Measurements from ENCODE around the gene MYO7B.

The MYO7B gene

DNA sequence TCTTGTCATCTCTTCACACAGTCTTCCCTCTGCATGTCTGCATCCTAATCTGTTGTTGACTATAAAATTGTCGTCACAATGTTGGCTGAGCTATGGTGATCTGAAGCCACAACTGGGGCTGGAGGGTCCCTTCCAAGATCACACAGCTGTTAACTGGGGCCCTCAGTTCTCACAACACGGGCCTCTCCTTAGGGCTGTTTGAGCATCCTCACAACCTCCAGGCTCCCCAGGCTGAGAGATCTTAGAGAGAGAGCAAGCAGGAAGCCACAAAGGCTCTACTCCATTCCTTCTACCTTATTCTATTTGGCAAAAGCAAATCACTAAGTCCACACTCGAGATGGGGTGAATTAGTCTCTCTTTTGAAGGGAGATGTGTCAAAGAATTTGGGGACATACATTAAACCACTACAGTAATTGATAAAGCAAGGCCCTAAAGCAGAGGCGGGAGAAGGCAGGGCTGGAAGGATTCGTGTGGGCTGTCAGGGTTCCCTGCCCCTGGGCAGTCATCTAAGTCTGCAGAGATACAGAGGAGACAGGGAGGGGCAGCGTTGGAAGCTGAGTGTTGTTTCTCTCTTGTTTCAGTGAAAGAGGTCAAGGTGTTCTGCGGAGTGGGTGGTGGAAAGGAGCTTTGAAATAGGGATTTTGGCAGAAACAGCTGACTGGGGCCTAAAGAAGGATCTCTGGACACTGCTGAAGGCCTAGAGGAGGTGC lies 15.9 kb downstream of the MYO7B start:
- H3K9ac ChIP-seq (ENCODE audit: low read length in 2 of 2) = no peak overlapping the region
- no peaks in the 10 kb centered on the region for H3K9me3 ChIP-seq (ENCODE audit: control insufficient read depth in 2 of 2, low read length in 2 of 2)
- peaks cover 2 to 3% of the 10 kb centered on the region in 2 donors for H3K27me3 ChIP-seq (ENCODE audit: control insufficient read depth in 1 of 2, insufficient read depth in 2 of 2, low read length in 2 of 2)
- no peaks in the 10 kb centered on the region for H3K36me3 ChIP-seq (ENCODE audit: control insufficient read depth in 2 of 2, insufficient read depth in 2 of 2, low read length in 2 of 2)
- H3K27ac ChIP-seq (ENCODE audit: low read length) = no peak overlapping the region
- H3K4me1 ChIP-seq (ENCODE audit: control insufficient read depth, insufficient read depth, low read length) = no peaks in the 10 kb centered on the region
- H3K4me3 ChIP-seq (ENCODE audit: low read length in 2 of 2) = no peak overlapping the region

DNA sequence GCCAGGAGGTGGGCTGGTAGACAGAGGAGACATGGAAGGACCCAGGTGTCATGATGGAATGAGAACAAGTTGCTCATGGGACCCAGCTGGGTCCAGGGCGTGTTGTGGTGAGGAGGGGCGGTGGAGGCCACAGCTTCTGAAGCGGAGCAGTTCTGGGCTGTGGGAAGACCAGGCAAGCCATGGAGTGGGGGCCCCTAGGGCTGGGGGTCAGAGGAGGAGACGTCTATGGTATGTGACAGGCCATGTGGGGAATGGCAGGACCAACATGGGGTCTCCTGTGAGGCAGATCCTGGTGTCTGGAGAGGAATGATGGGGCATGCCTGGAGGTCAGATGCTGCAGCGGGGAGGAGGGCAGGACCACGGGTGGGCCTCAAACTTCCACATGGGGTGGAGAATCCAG lies 16.9 kb downstream of the MYO7B start:
- no peak overlapping the region for H3K27ac ChIP-seq (ENCODE audit: low read length)
- H3K9ac ChIP-seq (ENCODE audit: low read length in 2 of 2) = no peak overlapping the region
- no peaks in the 10 kb centered on the region for H3K4me1 ChIP-seq (ENCODE audit: control insufficient read depth, insufficient read depth, low read length)
- H3K4me3 ChIP-seq (ENCODE audit: low read length in 2 of 2) = no peak overlapping the region
- H3K36me3 ChIP-seq (ENCODE audit: control insufficient read depth in 2 of 2, insufficient read depth in 2 of 2, low read length in 2 of 2) = no peaks in the 10 kb centered on the region
- H3K27me3 ChIP-seq (ENCODE audit: control insufficient read depth in 1 of 2, insufficient read depth in 2 of 2, low read length in 2 of 2) = peaks cover 2 to 3% of the 10 kb centered on the region in 2 donors
- H3K9me3 ChIP-seq (ENCODE audit: control insufficient read depth in 2 of 2, low read length in 2 of 2) = no peaks in the 10 kb centered on the region

DNA sequence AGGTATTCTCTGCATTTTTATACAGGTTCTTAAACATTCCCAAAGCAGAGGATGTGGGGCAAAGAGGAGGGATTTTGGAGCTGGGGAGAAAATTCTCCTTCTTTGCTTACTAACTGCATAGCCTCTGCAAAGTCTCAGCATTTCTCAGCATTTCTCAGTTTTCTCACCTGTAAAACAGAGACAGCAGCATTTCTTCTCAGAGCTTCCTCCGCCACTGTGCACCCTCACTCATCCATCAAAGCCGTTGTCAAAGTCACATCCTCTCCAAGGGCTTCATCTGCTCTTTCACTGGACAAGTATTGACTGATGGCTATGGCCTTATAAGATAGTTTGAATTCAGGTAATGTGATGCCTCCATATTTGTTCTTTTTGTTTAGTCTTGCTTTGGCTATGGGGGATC lies 17.4 kb downstream of the MYO7B start:
- Histone ChIP-seq H3K9ac (ENCODE audit: low read length in 2 of 2) (no peak overlapping the region), H3K36me3 (ENCODE audit: control insufficient read depth in 2 of 2, insufficient read depth in 2 of 2, low read length in 2 of 2) (no peaks in the 10 kb centered on the region), H3K27me3 (ENCODE audit: control insufficient read depth in 1 of 2, insufficient read depth in 2 of 2, low read length in 2 of 2) (peaks cover 2 to 3% of the 10 kb centered on the region in 2 donors), H3K4me3 (ENCODE audit: low read length in 2 of 2) (no peak overlapping the region), H3K9me3 (ENCODE audit: control insufficient read depth in 2 of 2, low read length in 2 of 2) (no peaks in the 10 kb centered on the region), H3K27ac (ENCODE audit: low read length) (no peak overlapping the region), H3K4me1 (ENCODE audit: control insufficient read depth, insufficient read depth, low read length) (no peaks in the 10 kb centered on the region)

DNA sequence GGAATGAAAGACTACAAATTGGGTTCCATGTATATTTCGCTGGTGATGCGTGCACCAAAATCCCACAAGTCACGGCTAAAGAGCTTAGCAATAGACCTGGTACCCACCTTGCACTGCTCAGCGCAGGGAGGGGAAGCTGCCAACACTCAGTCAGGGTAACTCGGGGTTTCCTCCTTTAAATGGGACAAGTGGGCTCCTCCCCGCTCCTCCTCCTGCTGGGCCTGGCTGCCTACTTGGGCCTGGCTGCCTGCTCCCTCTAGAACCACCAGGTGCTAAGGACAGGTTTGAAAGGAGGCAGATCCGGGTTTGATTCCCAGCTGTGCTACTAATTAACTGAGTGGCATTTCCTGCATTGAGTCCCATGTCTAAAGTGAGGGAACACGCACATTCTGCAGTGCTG lies 23.4 kb downstream of the MYO7B start:
- H3K9ac ChIP-seq (ENCODE audit: low read length in 2 of 2) = no peak overlapping the region

DNA sequence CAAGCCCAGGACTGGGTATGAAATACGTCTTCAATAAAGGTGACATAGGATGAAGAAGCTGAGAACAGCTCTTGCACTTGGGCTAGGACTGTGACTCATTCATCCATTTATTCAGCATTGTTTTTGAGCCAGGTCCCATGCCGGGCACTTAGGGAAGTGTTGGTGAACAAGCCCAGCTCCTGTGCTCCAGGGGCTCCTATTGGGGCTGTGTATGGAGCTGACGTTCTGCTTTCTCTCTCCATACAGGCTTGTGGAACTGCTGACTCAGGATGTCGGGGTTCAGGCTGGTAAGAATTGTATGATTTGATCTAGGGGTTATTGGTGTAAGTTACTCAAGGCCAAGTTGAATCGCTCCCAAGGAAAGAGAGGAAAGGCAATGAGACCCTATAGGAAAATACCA lies 24.0 kb downstream of the MYO7B start:
- no peaks in the 10 kb centered on the region for H3K4me1 ChIP-seq (ENCODE audit: control insufficient read depth, insufficient read depth, low read length)
- no peak overlapping the region for H3K27ac ChIP-seq (ENCODE audit: low read length)
- no peaks in the 10 kb centered on the region for H3K36me3 ChIP-seq (ENCODE audit: control insufficient read depth in 2 of 2, insufficient read depth in 2 of 2, low read length in 2 of 2)
- H3K4me3 ChIP-seq (ENCODE audit: low read length in 2 of 2) = no peak overlapping the region
- H3K9ac ChIP-seq (ENCODE audit: low read length in 2 of 2) = no peak overlapping the region
- H3K9me3 ChIP-seq (ENCODE audit: control insufficient read depth in 2 of 2, low read length in 2 of 2) = no peaks in the 10 kb centered on the region
- H3K27me3 ChIP-seq (ENCODE audit: control insufficient read depth in 1 of 2, insufficient read depth in 2 of 2, low read length in 2 of 2) = peaks cover 0 to 4% of the 10 kb centered on the region in 2 donors

More for the DNA sequence above, 23.4 kb downstream of the MYO7B start:
- Histone ChIP-seq H3K36me3 (ENCODE audit: control insufficient read depth in 2 of 2, insufficient read depth in 2 of 2, low read length in 2 of 2) (no peaks in the 10 kb centered on the region), H3K4me3 (ENCODE audit: low read length in 2 of 2) (no peak overlapping the region), H3K27ac (ENCODE audit: low read length) (no peak overlapping the region), H3K4me1 (ENCODE audit: control insufficient read depth, insufficient read depth, low read length) (no peaks in the 10 kb centered on the region), H3K9me3 (ENCODE audit: control insufficient read depth in 2 of 2, low read length in 2 of 2) (no peaks in the 10 kb centered on the region), H3K27me3 (ENCODE audit: control insufficient read depth in 1 of 2, insufficient read depth in 2 of 2, low read length in 2 of 2) (peaks cover 0 to under 1% of the 10 kb centered on the region in 2 donors)

DNA sequence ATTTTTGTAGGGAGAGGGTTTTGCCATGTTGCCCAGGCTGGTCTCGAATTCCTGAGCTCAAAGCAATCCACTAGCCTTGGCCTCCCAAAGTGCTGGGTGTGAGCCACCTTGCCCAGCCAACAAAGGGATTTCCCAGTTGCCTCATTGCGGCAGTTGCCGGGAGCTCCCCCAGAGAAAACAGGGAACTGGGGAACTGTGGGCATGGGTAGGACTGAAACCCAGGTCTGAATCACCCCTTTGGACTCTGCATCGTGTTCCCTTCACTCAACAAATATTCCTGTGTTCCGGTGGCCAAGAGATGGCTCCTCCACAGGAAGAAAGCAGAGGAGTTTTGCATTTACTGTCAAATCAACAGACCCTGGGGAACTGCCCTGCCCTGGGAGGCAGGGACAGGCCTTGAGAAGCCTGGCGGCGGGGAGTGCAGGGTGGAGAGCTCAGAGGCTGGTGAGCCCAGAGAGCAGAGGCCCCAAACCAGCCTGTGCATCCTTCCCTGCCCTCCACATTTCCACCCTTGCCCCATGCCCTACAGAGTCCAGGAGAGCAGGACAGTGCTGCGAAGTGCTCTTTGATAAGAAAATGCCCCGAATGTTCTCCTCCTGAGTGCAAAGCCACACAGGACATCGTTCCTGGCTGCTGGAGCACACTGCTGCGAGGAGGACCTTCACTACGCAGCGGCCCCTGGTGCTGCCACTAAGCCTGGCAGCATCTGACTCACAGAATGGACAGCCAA lies 24.9 kb downstream of the MYO7B start:
- no peaks in the 10 kb centered on the region for H3K36me3 ChIP-seq (ENCODE audit: control insufficient read depth in 2 of 2, insufficient read depth in 2 of 2, low read length in 2 of 2)
- no peaks in the 10 kb centered on the region for H3K4me1 ChIP-seq (ENCODE audit: control insufficient read depth, insufficient read depth, low read length)
- no peaks in the 10 kb centered on the region for H3K9me3 ChIP-seq (ENCODE audit: control insufficient read depth in 2 of 2, low read length in 2 of 2)

DNA sequence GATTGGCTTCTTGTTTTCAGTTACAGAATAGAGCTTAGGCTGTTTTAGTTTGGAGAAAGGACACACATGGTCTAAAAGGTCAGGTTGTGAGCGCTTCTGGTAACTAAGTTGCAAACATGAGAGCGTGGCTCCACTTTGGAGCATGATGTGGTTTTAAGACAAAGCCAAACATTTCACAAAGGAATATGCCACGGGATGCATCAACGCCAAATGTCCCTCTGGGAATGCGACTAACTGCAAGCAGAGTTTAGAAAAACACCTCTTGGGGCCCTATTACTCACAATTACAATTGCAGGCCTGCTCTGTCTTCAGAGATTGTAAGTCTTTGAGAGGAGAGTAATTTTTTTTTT lies 25.4 kb downstream of the MYO7B start:
- H3K4me3 ChIP-seq (ENCODE audit: low read length in 2 of 2) = no peak overlapping the region
- H3K4me1 ChIP-seq (ENCODE audit: control insufficient read depth, insufficient read depth, low read length) = no peaks in the 10 kb centered on the region
- H3K36me3 ChIP-seq (ENCODE audit: control insufficient read depth in 2 of 2, insufficient read depth in 2 of 2, low read length in 2 of 2) = no peaks in the 10 kb centered on the region
- H3K27me3 ChIP-seq (ENCODE audit: control insufficient read depth in 1 of 2, insufficient read depth in 2 of 2, low read length in 2 of 2) = peaks cover 0 to 4% of the 10 kb centered on the region in 2 donors
- no peak overlapping the region for H3K27ac ChIP-seq (ENCODE audit: low read length)
- no peaks in the 10 kb centered on the region for H3K9me3 ChIP-seq (ENCODE audit: control insufficient read depth in 2 of 2, low read length in 2 of 2)
- no peak overlapping the region for H3K9ac ChIP-seq (ENCODE audit: low read length in 2 of 2)

More for the DNA sequence above, 24.9 kb downstream of the MYO7B start:
- Histone ChIP-seq H3K4me3 (ENCODE audit: low read length in 2 of 2) (no peak overlapping the region), H3K9ac (ENCODE audit: low read length in 2 of 2) (no peak overlapping the region), H3K27me3 (ENCODE audit: control insufficient read depth in 1 of 2, insufficient read depth in 2 of 2, low read length in 2 of 2) (peaks cover 0 to 4% of the 10 kb centered on the region in 2 donors), H3K27ac (ENCODE audit: low read length) (no peak overlapping the region)

DNA sequence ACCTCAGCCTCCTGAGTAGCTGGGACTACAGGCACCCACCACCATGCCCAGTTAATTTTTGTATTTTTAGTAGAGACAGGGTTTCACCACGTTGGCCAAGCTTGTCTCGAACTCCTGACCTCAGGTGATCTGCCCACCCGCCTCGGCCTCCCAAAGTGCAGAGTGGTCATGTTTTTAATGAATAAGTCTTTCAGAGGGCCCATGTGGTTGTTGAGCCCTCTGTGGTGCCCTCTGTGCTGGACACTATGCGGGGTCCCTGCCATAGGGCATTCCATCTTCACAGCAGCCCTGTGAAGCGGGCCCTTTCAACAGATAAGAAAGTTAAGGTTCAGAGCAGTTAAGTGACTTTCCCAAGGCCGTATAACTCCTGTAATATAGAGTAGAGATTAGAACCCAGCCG lies 25.9 kb downstream of the MYO7B start:
- Histone ChIP-seq H3K27me3 (ENCODE audit: control insufficient read depth in 1 of 2, insufficient read depth in 2 of 2, low read length in 2 of 2) (peaks cover 0 to 4% of the 10 kb centered on the region in 2 donors), H3K4me1 (ENCODE audit: control insufficient read depth, insufficient read depth, low read length) (no peaks in the 10 kb centered on the region), H3K36me3 (ENCODE audit: control insufficient read depth in 2 of 2, insufficient read depth in 2 of 2, low read length in 2 of 2) (no peaks in the 10 kb centered on the region), H3K9ac (ENCODE audit: low read length in 2 of 2) (no peak overlapping the region), H3K27ac (ENCODE audit: low read length) (no peak overlapping the region), H3K4me3 (ENCODE audit: low read length in 2 of 2) (no peak overlapping the region), H3K9me3 (ENCODE audit: control insufficient read depth in 2 of 2, low read length in 2 of 2) (no peaks in the 10 kb centered on the region)

DNA sequence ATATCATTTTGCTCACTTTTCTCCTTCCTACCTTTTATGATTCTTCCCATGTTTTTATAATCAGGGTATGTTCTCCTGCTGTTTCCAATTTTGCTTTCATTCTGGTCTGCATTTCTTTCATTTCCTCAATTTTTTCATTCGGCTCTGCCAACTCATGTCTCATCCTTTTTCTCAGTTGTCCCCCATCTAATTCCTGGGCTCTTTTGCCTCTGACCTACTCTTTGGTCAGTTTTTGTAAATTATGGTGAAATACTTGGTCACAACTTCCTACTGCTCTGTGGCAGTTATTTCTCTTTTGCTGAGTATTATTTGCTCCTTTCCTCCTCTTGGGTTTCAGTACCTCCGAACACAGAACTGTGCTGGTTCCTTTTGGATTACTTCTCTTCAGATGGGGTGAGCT lies 27.5 kb downstream of the MYO7B start:
- Histone ChIP-seq H3K4me3 (ENCODE audit: low read length in 2 of 2) (no peak overlapping the region), H3K9ac (ENCODE audit: low read length in 2 of 2) (no peak overlapping the region), H3K27ac (ENCODE audit: low read length) (no peak overlapping the region)

DNA sequence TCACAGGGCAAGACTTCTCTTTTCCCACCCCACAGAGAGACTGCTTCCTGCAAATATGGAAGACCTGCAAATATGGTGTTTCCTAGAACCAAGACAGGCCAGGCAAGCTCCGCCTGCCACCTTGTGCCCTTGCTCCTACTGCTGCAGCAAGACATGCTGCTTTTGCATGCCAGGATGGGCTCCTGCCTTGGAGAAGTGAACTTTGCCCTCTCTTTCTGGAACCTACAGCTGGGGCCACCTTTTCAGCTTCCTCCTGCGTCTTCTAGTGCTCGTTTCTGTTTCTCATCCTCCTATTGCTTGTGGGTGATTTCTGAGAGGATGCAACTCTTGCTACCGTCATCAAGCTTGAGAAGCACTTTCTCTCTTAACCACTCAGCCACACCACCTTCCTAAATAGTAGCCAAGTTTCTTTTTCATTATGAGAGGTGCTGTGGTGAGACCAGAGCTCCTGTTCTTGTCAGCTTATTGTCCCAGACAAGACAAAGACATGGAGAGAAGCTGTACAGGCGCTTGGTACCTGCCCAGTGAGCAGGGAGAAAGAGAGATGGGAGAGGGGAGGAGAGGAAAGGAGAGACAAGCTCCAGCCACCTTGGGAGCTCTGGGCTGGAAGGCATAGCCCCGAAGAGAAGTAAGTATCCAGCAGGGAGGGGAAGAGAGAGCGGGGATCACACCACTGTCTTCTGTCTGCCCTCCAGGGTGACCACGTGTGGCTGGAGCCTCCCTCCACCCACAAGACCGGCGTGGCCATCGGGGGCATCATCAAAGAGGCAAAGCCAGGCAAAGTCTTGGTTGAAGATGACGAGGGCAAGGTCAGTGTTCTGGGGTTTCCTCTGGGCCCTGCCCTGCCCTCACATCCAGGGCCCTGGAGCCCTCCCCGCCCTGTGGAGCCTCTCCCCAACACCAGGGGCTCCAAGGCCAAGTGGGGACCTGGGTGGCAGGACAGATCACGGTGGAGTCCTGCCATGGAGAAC lies 28.3 kb downstream of the MYO7B start:
- no peaks in the 10 kb centered on the region for H3K36me3 ChIP-seq (ENCODE audit: control insufficient read depth in 2 of 2, insufficient read depth in 2 of 2, low read length in 2 of 2)
- H3K27ac ChIP-seq (ENCODE audit: low read length) = no peak overlapping the region
- H3K4me3 ChIP-seq (ENCODE audit: low read length in 2 of 2) = no peak overlapping the region
- peaks cover 0 to 4% of the 10 kb centered on the region in 2 donors for H3K27me3 ChIP-seq (ENCODE audit: control insufficient read depth in 1 of 2, insufficient read depth in 2 of 2, low read length in 2 of 2)
- no peaks in the 10 kb centered on the region for H3K9me3 ChIP-seq (ENCODE audit: control insufficient read depth in 2 of 2, low read length in 2 of 2)
- H3K4me1 ChIP-seq (ENCODE audit: control insufficient read depth, insufficient read depth, low read length) = no peaks in the 10 kb centered on the region
- H3K9ac ChIP-seq (ENCODE audit: low read length in 2 of 2) = no peak overlapping the region

More for the DNA sequence above, 27.5 kb downstream of the MYO7B start:
- Histone ChIP-seq H3K27me3 (ENCODE audit: control insufficient read depth in 1 of 2, insufficient read depth in 2 of 2, low read length in 2 of 2) (peaks cover 0 to 4% of the 10 kb centered on the region in 2 donors), H3K9me3 (ENCODE audit: control insufficient read depth in 2 of 2, low read length in 2 of 2) (no peaks in the 10 kb centered on the region), H3K36me3 (ENCODE audit: control insufficient read depth in 2 of 2, insufficient read depth in 2 of 2, low read length in 2 of 2) (no peaks in the 10 kb centered on the region), H3K4me1 (ENCODE audit: control insufficient read depth, insufficient read depth, low read length) (no peaks in the 10 kb centered on the region)

Measured in stomach smooth muscle (tissue), 2 donors.